ENCODE data around the gene MORN5.

Gene MORN5

DNA sequence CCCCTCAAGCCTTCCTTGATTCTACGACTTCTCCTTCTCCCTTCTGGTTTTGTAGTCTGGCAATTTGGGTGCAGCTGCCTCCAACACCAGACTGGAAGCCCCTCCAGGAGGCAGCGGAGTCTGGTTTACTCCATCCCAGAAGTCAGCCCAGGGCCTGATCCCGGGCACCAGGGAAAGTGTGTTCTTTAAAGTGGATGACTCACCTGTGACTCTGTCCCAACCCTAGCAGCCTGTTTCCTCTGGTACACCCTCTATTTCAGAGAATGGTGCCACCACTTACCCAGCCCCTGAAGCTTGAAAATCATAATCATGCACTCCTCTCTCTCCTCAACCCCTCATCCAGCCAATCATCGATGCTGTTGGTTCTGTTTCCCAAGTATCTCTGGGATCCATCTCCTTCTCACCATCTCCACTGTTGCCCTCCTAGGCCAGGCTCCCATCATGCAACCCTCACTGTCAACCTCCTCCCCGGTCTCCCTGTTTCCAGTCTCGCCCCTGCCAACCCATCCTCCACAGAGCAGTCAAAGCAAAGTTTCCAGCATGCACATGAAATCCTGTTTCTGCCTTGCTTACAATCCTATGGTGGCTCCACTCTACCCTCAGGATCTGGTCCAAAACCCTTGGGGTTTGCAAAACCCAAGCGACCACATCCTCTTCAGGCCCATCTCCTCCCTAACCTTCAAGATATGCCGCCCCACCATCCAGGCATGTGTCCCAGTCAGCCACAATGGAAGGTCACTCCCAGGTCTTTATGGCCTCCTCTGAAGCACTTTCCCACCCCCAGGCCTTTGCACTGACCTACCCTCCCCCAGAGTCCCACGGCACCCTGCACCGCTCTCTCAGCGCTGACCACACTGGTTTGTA is 58.6 kb downstream of the MORN5 start:
- TF ChIP-seq, protein P1, sequence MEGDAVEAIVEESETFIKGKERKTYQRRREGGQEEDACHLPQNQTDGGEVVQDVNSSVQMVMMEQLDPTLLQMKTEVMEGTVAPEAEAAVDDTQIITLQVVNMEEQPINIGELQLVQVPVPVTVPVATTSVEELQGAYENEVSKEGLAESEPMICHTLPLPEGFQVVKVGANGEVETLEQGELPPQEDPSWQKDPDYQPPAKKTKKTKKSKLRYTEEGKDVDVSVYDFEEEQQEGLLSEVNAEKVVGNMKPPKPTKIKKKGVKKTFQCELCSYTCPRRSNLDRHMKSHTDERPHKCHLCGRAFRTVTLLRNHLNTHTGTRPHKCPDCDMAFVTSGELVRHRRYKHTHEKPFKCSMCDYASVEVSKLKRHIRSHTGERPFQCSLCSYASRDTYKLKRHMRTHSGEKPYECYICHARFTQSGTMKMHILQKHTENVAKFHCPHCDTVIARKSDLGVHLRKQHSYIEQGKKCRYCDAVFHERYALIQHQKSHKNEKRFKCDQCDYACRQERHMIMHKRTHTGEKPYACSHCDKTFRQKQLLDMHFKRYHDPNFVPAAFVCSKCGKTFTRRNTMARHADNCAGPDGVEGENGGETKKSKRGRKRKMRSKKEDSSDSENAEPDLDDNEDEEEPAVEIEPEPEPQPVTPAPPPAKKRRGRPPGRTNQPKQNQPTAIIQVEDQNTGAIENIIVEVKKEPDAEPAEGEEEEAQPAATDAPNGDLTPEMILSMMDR (IDR thresholded peaks at IDR 0.05; ENCODE audit: control insufficient read depth, extremely low read depth, insufficient read depth): no peak
- no peak overlapping the region for H3K4me3 ChIP-seq (ENCODE audit: low read depth, low read length)

DNA sequence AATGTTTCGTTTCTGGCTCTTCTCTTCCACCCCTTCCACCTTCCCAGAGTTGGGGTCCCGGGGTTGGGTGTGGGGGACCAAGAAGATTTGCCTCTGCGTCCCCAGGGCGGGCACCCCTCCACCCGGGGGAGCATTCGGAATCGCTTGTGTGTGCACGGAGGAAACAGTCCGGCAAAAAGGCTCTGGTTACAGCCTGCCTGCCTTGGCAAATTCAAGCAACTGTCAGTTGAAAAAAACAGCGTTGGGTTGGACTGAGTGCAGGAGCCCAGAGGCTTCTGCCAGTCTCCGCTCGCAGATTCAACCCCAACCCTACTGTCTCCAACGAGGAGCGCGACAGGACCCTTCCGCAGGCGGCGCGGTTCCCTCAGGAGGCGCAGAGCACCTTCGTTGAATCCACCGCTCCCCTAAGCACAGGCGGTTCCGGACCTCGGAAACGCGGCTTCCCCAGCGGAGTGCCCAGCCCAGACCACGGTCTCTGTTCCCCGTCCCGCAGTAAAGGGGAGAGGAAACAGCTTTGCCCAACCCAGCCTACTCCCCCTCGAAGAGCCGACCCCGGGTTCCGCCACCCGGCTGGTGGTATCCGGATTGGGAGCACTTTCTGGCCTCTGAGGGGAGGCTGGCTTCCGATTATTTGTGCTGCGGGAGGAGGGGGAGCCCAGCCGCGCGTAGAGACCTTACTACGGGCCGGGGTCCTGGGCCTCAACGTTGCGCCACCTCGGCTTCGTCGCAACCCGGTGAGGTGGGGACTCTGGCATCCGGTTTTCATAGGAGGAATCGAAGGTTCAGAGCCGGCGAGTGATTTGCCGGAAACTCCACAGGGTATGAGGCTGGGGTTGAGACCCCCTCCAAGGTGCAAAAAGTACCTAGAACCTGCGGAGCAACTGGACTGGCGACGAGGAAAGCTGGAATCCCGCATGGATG is 59.5 kb downstream of the MORN5 start:
- TF ChIP-seq, protein P1 (IDR thresholded peaks at IDR 0.05; ENCODE audit: control insufficient read depth, extremely low read depth, insufficient read depth): no peak
- no peak overlapping the region for H3K4me3 ChIP-seq (ENCODE audit: low read depth, low read length)

More for the DNA sequence above, 58.6 kb downstream of the MORN5 start:
- no peak for DNase-seq (ENCODE audit: low read depth)

DNA sequence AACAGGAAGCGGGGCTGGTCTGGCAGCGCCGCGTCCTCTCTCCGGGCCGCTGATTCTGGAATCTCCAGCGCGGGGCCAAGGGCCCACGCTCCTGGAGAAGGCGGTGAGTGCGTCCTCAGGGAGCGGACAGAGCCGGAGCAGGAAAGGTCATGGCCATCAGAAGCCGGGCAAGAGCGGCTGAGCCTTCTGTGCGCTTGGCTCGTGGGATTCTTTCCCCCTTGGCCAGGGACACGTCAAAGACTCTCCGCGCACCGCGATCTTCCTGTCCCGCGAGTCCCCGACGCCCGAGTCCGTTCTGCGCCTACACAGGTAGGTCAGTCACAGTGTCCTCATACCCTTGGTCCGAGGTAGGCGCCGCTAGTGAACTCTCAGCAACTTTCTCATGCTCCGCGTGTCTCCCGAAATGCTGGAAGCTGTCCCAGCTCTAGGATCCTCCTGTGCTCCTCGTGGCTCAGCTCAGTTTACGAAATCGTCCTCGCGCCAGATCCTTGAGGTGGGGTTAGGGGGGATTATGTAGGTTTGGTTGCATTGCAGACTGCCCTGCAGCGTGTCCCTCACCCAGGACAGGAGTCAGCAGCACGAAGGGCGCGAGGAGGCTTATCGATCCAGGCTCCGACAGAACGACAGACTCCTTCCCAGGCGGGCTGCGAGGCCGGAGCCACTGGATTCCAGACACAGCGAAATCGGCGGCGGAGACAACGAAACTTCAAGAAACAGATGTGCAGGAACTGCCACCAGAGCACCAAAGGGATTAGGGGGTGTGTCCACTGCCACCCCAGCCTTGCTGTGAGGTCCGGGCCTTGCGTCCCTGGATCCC is 60.4 kb downstream of the MORN5 start:
- H3K4me3 ChIP-seq (ENCODE audit: low read depth, low read length): no peak overlapping the region
- TF ChIP-seq, protein P1 (IDR thresholded peaks at IDR 0.05; ENCODE audit: control insufficient read depth, extremely low read depth, insufficient read depth): no peak
- no peak for DNase-seq (ENCODE audit: low read depth)

More for the DNA sequence above, 59.5 kb downstream of the MORN5 start:
- DNase-seq (ENCODE audit: low read depth): no peak

DNA sequence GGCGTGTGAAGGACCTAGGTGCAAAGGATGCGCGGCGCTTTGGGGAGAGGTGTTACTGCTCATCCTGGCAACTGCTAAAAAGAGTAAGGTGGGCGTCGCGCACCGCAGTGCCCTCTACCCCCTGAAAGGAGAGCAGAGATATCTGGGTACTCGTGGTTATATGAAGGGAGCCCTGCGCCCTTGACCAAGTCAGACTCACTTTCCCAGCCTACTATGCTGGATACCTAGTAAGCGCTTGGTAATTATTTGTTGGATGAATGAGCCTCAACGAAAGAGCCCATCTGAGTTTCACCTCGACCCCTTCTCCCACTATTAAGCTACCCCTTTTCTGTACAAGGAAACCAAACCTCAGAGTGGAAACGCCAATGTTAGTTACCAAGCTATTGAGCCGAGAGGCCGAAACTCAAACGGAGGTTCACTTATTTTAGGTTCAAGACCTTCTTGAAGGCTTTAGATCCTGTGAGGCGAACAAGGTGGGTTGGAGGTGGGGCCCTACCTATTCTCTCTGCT is 61.0 kb downstream of the MORN5 start:
- H3K4me3 ChIP-seq (ENCODE audit: low read depth, low read length): no peak overlapping the region
- TF ChIP-seq, protein P1 (IDR thresholded peaks at IDR 0.05; ENCODE audit: control insufficient read depth, extremely low read depth, insufficient read depth): no peak
- DNase-seq (ENCODE audit: low read depth): no peak

DNA sequence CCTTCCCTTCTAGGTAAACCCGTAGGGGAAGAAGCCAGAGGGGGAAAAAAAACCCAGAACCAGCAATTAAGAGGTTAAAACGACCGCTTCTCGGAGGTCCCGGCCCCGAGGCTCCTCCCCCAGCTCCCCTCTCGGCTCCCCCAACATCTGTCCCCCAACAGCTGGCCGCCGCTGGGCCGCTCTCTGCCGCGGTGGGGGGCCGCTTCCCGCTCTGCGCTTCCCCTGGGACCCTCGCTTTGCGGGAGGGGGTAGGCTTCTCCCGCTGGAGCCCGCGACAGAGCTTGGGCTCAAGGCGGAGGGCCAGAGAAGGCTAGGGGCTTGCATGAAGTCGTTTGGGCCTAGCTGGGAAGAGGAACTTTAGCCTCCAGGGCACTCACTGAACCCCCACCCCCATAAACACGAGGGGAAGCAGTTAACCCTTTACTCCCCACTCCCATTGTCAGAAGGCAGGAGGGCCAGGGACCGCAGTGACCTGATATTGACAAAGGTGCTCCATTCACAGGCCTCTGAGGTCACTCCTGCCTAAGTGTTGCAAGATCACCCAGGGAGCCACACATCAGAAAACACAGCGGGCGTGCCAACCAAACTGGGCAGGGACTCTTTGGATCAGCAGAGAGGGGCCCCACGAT is 61.6 kb downstream of the MORN5 start:
- H3K4me3 ChIP-seq (ENCODE audit: low read depth, low read length): no peak overlapping the region
- TF ChIP-seq, protein P1 (IDR thresholded peaks at IDR 0.05; ENCODE audit: control insufficient read depth, extremely low read depth, insufficient read depth): no peak
- no peak for DNase-seq (ENCODE audit: low read depth)

DNA sequence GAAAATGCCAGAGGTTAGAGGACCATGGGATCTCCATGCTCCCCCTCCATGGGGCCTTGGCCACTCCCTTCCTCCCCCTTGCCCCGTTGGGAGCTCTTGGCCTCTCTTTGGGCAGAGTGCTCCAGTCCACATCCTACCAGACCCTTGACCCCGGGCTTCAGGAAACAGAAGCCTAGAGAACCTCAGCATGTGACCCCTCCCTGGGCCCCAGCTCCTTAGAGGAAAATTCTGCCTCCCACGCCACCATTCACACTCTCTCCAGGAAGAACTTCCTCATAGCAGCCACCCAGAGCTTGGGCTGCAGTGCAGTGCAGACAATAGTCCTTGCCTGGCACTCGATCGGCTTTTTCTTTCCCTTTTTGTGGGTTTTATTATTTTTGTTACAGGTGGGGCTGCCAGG is 63.1 kb downstream of the MORN5 start:
- DNase-seq (ENCODE audit: low read depth): no peak
- TF ChIP-seq, protein P1 (IDR thresholded peaks at IDR 0.05; ENCODE audit: control insufficient read depth, extremely low read depth, insufficient read depth): no peak
- H3K4me3 ChIP-seq (ENCODE audit: low read depth, low read length): no peak overlapping the region
